Adrenal gland (tissue), 12 donors: Measurements from ENCODE around the gene PTPDC1. TPM values are rescaled to one million over a fixed set of nuclear protein-coding genes. Genes with fewer than 3 reads are reported as not detected.

Source experiments
- DNase-seq, 7 donors: peaks; one replicate each; pipeline ENCODE4 v3.0.0-alpha.2; 2019 to 2020
- H3K27ac ChIP-seq, 5 donors: fragments of 200-600 bp; sonication (generic) in 4 of 5; 1 replicate in 3 of 5; 2 replicates in 2 of 5; pipeline versions ENCODE4 v1.5.1 to v1.8.0; 2016 to 2020; ENCODE audit warnings: mild to moderate bottlenecking in 1 of 5
- H3K27me3 ChIP-seq: fragments of 200-600 bp; 2 replicates; pipeline ENCODE4 v1.8.0; 2021
- H3K36me3 ChIP-seq, 2 donors: fragments of 200-600 bp; replicated peaks in 1 of 2; 1 replicate in 1 of 2; 2 replicates in 1 of 2; pipeline versions ENCODE4 v1.5.1 to v1.8.0; 2018 to 2022
- H3K4me1 ChIP-seq, 2 donors: fragments of 200-600 bp; replicated peaks in 1 of 2; 1 replicate in 1 of 2; 2 replicates in 1 of 2; pipeline versions ENCODE4 v1.5.1 to v1.8.0; 2018 to 2021
- H3K4me3 ChIP-seq, 4 donors: fragments of 200-600 bp; sonication (generic) in 3 of 4; one replicate each; pipeline ENCODE4 v1.5.1; 2016 to 2018
- H3K9me3 ChIP-seq, 3 donors: fragments of 200-600 bp; sonication (generic) in 1 of 3; replicated peaks in 1 of 3; 1 replicate in 2 of 3; 2 replicates in 1 of 3; pipeline versions ENCODE4 v1.5.1 to v1.8.0; 2016 to 2021
- CTCF ChIP-seq, 6 experiments: fragments of 450-650 bp in 4 of 6; fragments of 200-600 bp in 2 of 6; sonication (generic) in 1 of 6; IDR thresholded peaks; 1 replicate in 5 of 6; 2 replicates in 1 of 6; pipeline versions ENCODE4 v1.5.1 to v1.8.0; 2016 to 2021; ENCODE audit warnings: antibody characterized with exemption in 6 of 6, mild to moderate bottlenecking in 2 of 6, moderate library complexity in 1 of 6
- POLR2A ChIP-seq, 2 donors: fragments of 450-650 bp; IDR thresholded peaks; one replicate each; pipeline ENCODE4 v1.6.1; 2017; ENCODE audit warnings: antibody characterized with exemption in 2 of 2, mild to moderate bottlenecking in 2 of 2, moderate library complexity in 1 of 2
- WGBS, 4 donors: extraction: QIAGEN DNeasy Blood & Tissue Kit in 2 of 4; methylation state at CpG; one replicate each; pipeline versions ENCODE4 v1.1.5 to v1.1.7; 2013 to 2017; 5-methylcytosine and 5-hydroxymethylcytosine counted together
- intact Hi-C, 2 donors: fragments of 100-400 bp; cut with DNase I; formaldehyde crosslinking; loops; one replicate each; pipeline versions ENCODE4 v1.14.1 to v1.15.0; 2022 to 2023
- polyA plus RNA-seq, 3 donors: library from polyadenylated mRNA; stranded (reverse); fragments of 200-250 nt in 2 of 3; fragments of 350-450 nt in 1 of 3; fragmentation: Illumina TruSeq in 1 of 3; extraction: RNeasy Lipid Tissue Mini Kit (QIAGEN cat#74804) in 1 of 3; gene quantifications; one replicate each; pipeline ENCODE4 v1.2.3, GENCODE V29; 2013 to 2014
- total RNA-seq, 9 donors: library from RNA; depleted of rRNA in 4 of 9; stranded (reverse); fragments of >200 nt in 4 of 9; fragments of 120-200 nt in 1 of 9; fragmentation: NEBNext Ultra II Directional in 1 of 9; extraction: Animal tissue kit (Norgen Biotek cat#: 25700) in 1 of 9; gene quantifications; one replicate each; pipeline versions ENCODE4 v1.1.0 to v1.2.4, GENCODE V29; 2013 to 2023
- donor health status: healthy with polysubstance abuse.
- donor health status: Bipolar disorder and iron deficiency.
- donor health status: DM: yes; HTN: yes; CAD: no.
- donor health status: DM: no; HTN: no; CAD: no.
- donor health status: DM: no; HTN: no; CAD: no.
- donor health status: DM: yes; HTN: yes; CAD: no.

Gene PTPDC1
- total and polyA plus RNA-seq, 12 donors, result 5.1 to 19.4 (median 9.4) TPM

- WGBS, 4 donors, result 67 to 87% (median 80%) methylated on average over 2 of the region's 2 CpGs
- H3K9me3 ChIP-seq, result no peaks in the 10 kb centered on the region
- no peaks in the 10 kb centered on the region for H3K4me1 ChIP-seq
- intact Hi-C loops, result no loop called here
- H3K27ac ChIP-seq, result no peak overlapping the region
- DNase-seq, result no peak
- TF ChIP-seq CTCF (IDR thresholded peaks at IDR 0.05), result no peak
- TF ChIP-seq POLR2A (IDR thresholded peaks at IDR 0.05), result no peak
- no peaks in the 10 kb centered on the region for H3K27me3 ChIP-seq
- H3K4me3 ChIP-seq, result no peak overlapping the region
- no peaks in the 10 kb centered on the region for H3K36me3 ChIP-seq
Observed at GRCh38 chr9:94100152-94100879, 16.1 kb downstream of the PTPDC1 start.

- no peak for TF ChIP-seq POLR2A (IDR thresholded peaks at IDR 0.05)
- TF ChIP-seq CTCF (IDR thresholded peaks at IDR 0.05), result no peak
- intact Hi-C loops, result no loop called here
- no peak for DNase-seq
- Histone ChIP-seq H3K9me3 (no peaks in the 10 kb centered on the region), H3K27me3 (no peaks in the 10 kb centered on the region), H3K4me1 (no peaks in the 10 kb centered on the region), H3K27ac (no peak overlapping the region), H3K36me3 (no peaks in the 10 kb centered on the region), H3K4me3 (no peak overlapping the region)
- WGBS, 4 donors, result 84 to 94% (median 90%) methylated on average over 7 of the region's 7 CpGs
Observed at GRCh38 chr9:94101162-94101853, 17.0 kb downstream of the PTPDC1 start.

GRCh38 chr9:94108584-94108983 is 24.3 kb downstream of the PTPDC1 start:
- Histone ChIP-seq H3K4me1 (no peaks in the 10 kb centered on the region), H3K27me3 (no peaks in the 10 kb centered on the region), H3K36me3 (no peaks in the 10 kb centered on the region), H3K4me3 (no peak overlapping the region), H3K27ac (no peak overlapping the region), H3K9me3 (no peaks in the 10 kb centered on the region)
- intact Hi-C loops, result no loop called here
- 51 to 67% (median 54%) methylated on average over 3 of the region's 3 CpGs for WGBS, 4 donors
- DNase-seq, result no peak
- no peak for TF ChIP-seq CTCF (IDR thresholded peaks at IDR 0.05)

- Histone ChIP-seq H3K27ac (no peak overlapping the region), H3K36me3 (no peaks in the 10 kb centered on the region), H3K9me3 (no peaks in the 10 kb centered on the region), H3K4me1 (no peaks in the 10 kb centered on the region), H3K4me3 (no peak overlapping the region), H3K27me3 (no peaks in the 10 kb centered on the region)
- DNase-seq, result no peak
- 45 to 66% (median 57%) methylated on average over 3 of the region's 3 CpGs for WGBS, 4 donors
- intact Hi-C loops, result no loop called here
- TF ChIP-seq POLR2A (IDR thresholded peaks at IDR 0.05), result no peak
- no peak for TF ChIP-seq CTCF (IDR thresholded peaks at IDR 0.05)
Observed at GRCh38 chr9:94110821-94111252, 26.6 kb downstream of the PTPDC1 start.
